A549 treated with dexamethasone at 1 μM for 4 hours (cell line): ENCODE results near the gene CACYBP. TPM values are rescaled to one million over a fixed set of nuclear protein-coding genes. Genes with fewer than 3 reads are reported as not detected.

Source experiments
- total RNA-seq: library from RNA; stranded (reverse); fragments of 200-300 nt; extraction: Qiagen RNA extraction; gene quantifications from 5 replicates; pipeline ENCODE4 v1.2.3, GENCODE V29; 2022

The CACYBP gene, protein sequence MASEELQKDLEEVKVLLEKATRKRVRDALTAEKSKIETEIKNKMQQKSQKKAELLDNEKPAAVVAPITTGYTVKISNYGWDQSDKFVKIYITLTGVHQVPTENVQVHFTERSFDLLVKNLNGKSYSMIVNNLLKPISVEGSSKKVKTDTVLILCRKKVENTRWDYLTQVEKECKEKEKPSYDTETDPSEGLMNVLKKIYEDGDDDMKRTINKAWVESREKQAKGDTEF
- 140 to 218 TPM (median 167 TPM) in 5 replicates for total RNA-seq

DNA sequence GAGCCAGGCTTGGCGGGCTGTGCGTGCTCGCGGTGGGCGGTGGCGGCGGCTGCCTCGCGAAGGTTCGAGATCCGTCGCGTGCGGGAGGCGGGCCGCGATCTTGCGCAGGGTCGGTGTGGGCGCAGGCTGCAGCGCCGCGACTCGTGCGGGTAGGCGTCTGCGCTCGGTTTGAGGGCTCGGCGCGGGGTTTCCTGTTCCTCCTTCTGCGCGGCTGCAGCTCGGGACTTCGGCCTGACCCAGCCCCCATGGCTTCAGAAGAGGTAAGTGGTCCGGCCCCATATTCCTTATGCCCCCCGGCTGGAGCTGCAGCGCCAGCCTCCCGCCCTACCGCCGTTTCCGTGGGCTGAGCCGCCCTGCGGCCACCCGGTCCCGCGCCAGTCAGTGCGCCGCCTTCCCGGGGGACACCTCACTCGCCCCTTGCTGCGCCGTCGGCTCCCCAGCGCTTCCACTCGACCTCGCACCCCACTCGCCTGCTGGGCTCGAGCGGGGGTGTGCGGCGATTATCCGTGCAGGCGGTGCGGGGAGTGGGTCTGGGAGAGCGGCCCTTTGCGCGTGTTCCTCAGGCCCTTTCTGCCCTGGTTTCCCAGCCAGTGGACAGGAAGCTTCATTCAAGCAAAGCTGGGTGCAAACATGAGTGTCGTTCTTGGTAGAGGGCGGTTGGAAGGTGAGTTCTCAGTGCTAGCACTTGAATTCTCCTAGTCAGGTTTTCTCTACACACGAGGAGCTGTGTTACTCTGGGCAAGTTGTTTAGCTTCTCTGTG is at the start of gene CACYBP:
Gene CACYBP, plus strand, starts transcription at position 12 of the 761 bp plus-strand sequence. Its CDS starts 234 bp downstream, at position 246.

DNA sequence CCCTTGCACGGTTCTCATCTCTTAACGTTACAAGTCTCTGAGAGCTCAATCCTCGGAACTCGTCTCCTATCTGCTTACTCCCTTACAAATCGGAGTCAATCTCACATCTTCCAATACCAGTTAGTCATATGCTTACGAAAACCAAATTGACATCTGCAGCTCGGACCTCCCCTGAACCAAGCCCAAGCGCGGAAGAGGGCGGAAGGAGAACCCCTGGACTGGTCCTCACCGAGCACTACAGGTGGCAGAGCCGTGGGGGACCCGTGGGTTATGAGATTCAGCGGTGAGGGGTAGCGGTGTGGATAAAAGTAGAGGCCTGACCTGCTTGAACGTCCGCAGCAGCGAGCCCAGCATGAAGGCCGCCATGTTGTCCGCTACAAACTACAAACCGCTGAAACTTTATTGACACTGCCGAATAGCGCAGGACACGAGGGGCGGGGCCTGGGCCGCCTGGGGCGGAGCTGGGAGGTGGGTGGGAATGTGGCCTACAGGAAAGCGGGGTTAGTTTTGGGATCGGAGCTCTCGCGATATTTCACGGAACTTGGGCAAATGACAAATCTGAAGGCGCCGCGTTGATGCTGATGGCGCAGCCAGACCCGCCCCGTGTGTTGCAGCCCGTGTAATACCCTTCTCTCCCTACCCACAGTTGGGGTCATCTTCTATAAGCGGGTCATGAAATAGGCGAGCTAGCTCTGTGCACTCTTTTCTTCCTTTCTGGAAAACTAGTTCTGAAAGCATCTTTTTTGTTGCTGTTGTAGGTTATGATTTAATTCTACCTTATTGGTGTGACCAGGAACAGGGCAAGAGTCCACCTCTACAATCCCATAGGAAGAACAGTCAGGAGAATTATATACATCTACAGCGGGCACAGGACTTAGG is 23.5 kb downstream of the CACYBP start, which contains the start of gene MRPS14:
Gene MRPS14, minus strand, starts transcription at position 383 of the 879 bp plus-strand sequence. Its CDS starts 17 bp downstream, at position 366.

Other genes starting within 250 kb of the CACYBP start
- 17.6 to 24.4 TPM (median 23.5 TPM) in 5 replicates for gene MRPS14, start 23.5 kb downstream of the CACYBP start, total RNA-seq
- gene TNN, start 67.9 kb downstream of the CACYBP start, total RNA-seq: 0.01 TPM in 1 of 5 replicates, not detected in the others
- 0.76 to 1.4 TPM (median 1.1 TPM) in 5 replicates for gene KIAA0040, start 192.8 kb downstream of the CACYBP start, total RNA-seq